GM04503 (cell line): ENCODE results near the gene TAS2R13.

Experiments used
- DNase-seq: peaks from one replicate; pipeline ENCODE4 v3.0.0-alpha.2; 2012; ENCODE audit warnings: low read depth

TAS2R13 gene

GRCh38 chr12:10867381-10867780 lies 42.0 kb downstream of the TAS2R13 start:
- no peak for DNase-seq

GRCh38 chr12:10863512-10864218 lies 45.7 kb downstream of the TAS2R13 start:
- no peak for DNase-seq

DNA sequence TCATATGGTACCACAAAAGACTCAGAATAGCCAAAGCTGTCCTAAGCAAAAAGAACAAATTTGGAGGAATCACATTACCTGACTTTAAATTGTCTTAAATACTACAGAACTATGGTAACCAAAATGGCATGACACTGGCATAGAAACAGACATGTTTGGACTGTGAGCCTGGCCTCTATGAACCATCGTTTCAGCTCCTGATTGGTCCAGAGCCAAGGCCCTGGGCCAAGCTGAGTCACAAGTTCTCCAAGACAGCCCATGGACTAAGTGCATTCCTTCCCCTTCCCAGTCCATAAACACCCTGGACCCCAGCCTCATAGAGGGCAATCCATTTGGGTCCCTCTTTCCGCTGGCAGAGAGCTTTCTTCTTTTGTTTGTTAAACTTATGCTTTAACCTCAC lies 48.0 kb downstream of the TAS2R13 start:
- no peak for DNase-seq
